ENCODE measurements around the gene PLCB1. TPM values are rescaled to one million over a fixed set of nuclear protein-coding genes. Genes with fewer than 3 reads are reported as not detected.

PLCB1 gene
- total and polyA plus RNA-seq, 2 experiments from 2014 or later, result 14.9 to 20.7 TPM

DNA sequence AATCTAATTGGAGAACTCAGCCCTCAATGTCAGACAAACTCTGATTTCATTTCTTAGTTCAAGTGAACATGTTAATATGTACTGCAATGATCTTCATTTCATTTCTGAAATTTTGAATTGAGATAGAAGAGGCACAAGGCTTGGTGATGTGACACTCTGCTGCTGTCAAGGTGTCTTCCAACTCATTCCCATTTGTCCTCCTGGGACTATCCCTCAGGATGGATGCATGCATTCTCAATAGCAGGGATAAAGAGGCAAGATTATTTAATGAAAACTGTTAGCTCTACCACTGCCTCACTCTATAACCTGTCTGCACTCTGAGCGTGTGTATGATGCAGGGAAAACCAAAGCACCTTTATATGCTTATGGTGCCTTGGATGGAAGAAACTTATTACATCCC, 78.7 kb downstream of the PLCB1 start:
- no peaks in the 10 kb centered on the region for H3K9me3 Mint-ChIP-seq
- H3F3A ChIP-seq (replicated peaks; ENCODE audit: low read depth), result no peaks in the 10 kb centered on the region
- TF ChIP-seq NANOG (IDR thresholded peaks at IDR 0.05; ENCODE audit: borderline replicate concordance), result no peak
- TF ChIP-seq EZH2 (IDR thresholded peaks at IDR 0.05; ENCODE audit: low read depth, unreplicated experiment), result no peak
- TF ChIP-seq, protein P1, sequence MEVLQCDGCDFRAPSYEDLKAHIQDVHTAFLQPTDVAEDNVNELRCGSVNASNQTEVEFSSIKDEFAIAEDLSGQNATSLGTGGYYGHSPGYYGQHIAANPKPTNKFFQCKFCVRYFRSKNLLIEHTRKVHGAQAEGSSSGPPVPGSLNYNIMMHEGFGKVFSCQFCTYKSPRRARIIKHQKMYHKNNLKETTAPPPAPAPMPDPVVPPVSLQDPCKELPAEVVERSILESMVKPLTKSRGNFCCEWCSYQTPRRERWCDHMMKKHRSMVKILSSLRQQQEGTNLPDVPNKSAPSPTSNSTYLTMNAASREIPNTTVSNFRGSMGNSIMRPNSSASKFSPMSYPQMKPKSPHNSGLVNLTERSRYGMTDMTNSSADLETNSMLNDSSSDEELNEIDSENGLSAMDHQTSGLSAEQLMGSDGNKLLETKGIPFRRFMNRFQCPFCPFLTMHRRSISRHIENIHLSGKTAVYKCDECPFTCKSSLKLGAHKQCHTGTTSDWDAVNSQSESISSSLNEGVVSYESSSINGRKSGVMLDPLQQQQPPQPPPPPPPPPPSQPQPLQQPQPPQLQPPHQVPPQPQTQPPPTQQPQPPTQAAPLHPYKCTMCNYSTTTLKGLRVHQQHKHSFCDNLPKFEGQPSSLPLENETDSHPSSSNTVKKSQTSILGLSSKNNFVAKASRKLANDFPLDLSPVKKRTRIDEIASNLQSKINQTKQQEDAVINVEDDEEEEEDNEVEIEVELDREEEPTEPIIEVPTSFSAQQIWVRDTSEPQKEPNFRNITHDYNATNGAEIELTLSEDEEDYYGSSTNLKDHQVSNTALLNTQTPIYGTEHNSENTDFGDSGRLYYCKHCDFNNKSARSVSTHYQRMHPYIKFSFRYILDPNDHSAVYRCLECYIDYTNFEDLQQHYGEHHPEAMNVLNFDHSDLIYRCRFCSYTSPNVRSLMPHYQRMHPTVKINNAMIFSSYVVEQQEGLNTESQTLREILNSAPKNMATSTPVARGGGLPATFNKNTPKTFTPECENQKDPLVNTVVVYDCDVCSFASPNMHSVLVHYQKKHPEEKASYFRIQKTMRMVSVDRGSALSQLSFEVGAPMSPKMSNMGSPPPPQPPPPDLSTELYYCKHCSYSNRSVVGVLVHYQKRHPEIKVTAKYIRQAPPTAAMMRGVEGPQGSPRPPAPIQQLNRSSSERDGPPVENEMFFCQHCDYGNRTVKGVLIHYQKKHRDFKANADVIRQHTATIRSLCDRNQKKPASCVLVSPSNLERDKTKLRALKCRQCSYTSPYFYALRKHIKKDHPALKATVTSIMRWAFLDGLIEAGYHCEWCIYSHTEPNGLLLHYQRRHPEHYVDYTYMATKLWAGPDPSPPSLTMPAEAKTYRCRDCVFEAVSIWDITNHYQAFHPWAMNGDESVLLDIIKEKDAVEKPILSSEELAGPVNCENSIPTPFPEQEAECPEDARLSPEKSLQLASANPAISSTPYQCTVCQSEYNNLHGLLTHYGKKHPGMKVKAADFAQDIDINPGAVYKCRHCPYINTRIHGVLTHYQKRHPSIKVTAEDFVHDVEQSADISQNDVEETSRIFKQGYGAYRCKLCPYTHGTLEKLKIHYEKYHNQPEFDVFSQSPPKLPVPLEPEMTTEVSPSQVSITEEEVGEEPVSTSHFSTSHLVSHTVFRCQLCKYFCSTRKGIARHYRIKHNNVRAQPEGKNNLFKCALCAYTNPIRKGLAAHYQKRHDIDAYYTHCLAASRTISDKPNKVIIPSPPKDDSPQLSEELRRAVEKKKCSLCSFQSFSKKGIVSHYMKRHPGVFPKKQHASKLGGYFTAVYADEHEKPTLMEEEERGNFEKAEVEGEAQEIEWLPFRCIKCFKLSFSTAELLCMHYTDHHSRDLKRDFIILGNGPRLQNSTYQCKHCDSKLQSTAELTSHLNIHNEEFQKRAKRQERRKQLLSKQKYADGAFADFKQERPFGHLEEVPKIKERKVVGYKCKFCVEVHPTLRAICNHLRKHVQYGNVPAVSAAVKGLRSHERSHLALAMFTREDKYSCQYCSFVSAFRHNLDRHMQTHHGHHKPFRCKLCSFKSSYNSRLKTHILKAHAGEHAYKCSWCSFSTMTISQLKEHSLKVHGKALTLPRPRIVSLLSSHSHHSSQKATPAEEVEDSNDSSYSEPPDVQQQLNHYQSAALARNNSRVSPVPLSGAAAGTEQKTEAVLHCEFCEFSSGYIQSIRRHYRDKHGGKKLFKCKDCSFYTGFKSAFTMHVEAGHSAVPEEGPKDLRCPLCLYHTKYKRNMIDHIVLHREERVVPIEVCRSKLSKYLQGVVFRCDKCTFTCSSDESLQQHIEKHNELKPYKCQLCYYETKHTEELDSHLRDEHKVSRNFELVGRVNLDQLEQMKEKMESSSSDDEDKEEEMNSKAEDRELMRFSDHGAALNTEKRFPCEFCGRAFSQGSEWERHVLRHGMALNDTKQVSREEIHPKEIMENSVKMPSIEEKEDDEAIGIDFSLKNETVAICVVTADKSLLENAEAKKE (CRISPR knock-in tag; IDR thresholded peaks at IDR 0.05), result no peak
- no peak for TF ChIP-seq CTCF (conservative IDR thresholded peaks at IDR 0.05; ENCODE audit: low read depth in 2 of 2)
- TF ChIP-seq STAT1 (IDR thresholded peaks at IDR 0.05; ENCODE audit: unreplicated experiment), result no peak
- TF ChIP-seq CREB1 (CRISPR knock-in tag; IDR thresholded peaks at IDR 0.05; ENCODE audit: low read depth), result no peak
- TF ChIP-seq REST (IDR thresholded peaks at IDR 0.05; ENCODE audit: unreplicated experiment), result no peak
- no peak for TF ChIP-seq ZNF331 (CRISPR knock-in tag; IDR thresholded peaks at IDR 0.05; ENCODE audit: low read depth)
- no peak for TF ChIP-seq POLR2AphosphoS5 (IDR thresholded peaks at IDR 0.05; ENCODE audit: low read depth)
- no peak for TF ChIP-seq EZH2phosphoT487 (IDR thresholded peaks at IDR 0.05; ENCODE audit: unreplicated experiment)
- H3K4me3 Mint-ChIP-seq, result no peak overlapping the region
- H3K36me3 ChIP-seq (ENCODE audit: insufficient read depth), result no peaks in the 10 kb centered on the region
- no peaks in the 10 kb centered on the region for H3K27me3 ChIP-seq (ENCODE audit: insufficient read depth)
- H3K79me2 ChIP-seq (replicated peaks; ENCODE audit: insufficient read depth), result no peaks in the 10 kb centered on the region
- DNase-seq (ENCODE audit: low spot score), result no peak
- H3K4me1 ChIP-seq (ENCODE audit: insufficient read depth), result peaks cover 17% of the 10 kb centered on the region; the same call in 1 of the 2 replicates
- no peak overlapping the region for H3K4me3 ChIP-seq
- H3K27me3 Mint-ChIP-seq (ENCODE audit: insufficient read depth, low read depth, poor library complexity), result peaks cover 2% of the 10 kb centered on the region
- no peak for ATAC-seq
- H3K4me1 Mint-ChIP-seq, result peaks cover 29% of the 10 kb centered on the region
- H3K27ac ChIP-seq (ENCODE audit: low read depth), result no peak overlapping the region
- H3K9me2 ChIP-seq (ENCODE audit: insufficient read depth), result no peaks in the 10 kb centered on the region
- H4K20me1 ChIP-seq (replicated peaks; ENCODE audit: insufficient read depth), result no peaks in the 10 kb centered on the region
- H3K27ac Mint-ChIP-seq, result 0 out of 2 replicates have a peak overlapping the region, but pooled peaks have one; percentile 48
- no peak overlapping the region for H2AFZ ChIP-seq
- H3K4me2 ChIP-seq, result no peak overlapping the region
- no peaks in the 10 kb centered on the region for H3K36me3 Mint-ChIP-seq (ENCODE audit: low read depth)
